B cell (primary cell): ENCODE data around the gene BICRAL. TPM values are rescaled to one million over a fixed set of nuclear protein-coding genes. Genes with fewer than 3 reads are reported as not detected.
A peak's percentile ranks its signal among the peaks of the same experiment; 100 is the strongest.

Experiments
- ATAC-seq: fragments of 200-7000 bp; cut with Tn5 transposase; one replicate; pipeline ENCODE4 v1.10.0; 2021; ENCODE audit warnings: low read depth, mild to moderate bottlenecking, moderate number of reproducible peaks, moderate library complexity
- CTCF ChIA-PET: fragments of 350-600 bp; sonication (Branson Sonifier 250); formaldehyde crosslinking; loops from one replicate; lab custom pipeline; 2021; ENCODE audit warnings: antibody characterized with exemption, inconsistent platforms; lab: Charles Lee
- POLR2A ChIA-PET: fragments of 350-600 bp; sonication (Branson Sonifier 250); formaldehyde crosslinking; loops from one replicate; lab custom pipeline; 2021; ENCODE audit warnings: antibody characterized with exemption; lab: Charles Lee
- DNase-seq: peaks from one replicate; pipeline ENCODE4 v3.0.0; 2013
- H2AFZ ChIP-seq: 2 replicates; pipeline ENCODE4 v1.6.1; 2012; ENCODE audit warnings: mild to moderate bottlenecking, low read depth, low read length; ENCODE audit not compliant: insufficient read depth, poor library complexity, severe bottlenecking
- H3K27ac ChIP-seq, 2 donors: 1 replicate in 1 of 2; 2 replicates in 1 of 2; pipeline ENCODE4 v1.5.1; 2012 to 2013; ENCODE audit warnings: low read length in 2 of 2, mild to moderate bottlenecking in 2 of 2, moderate library complexity in 1 of 2
- H3K27me3 ChIP-seq, 4 experiments: fragments of 200-600 bp in 1 of 4; sonication (generic) in 1 of 4; replicated peaks in 1 of 4; 1 replicate in 2 of 4; 2 replicates in 2 of 4; pipeline versions ENCODE4 v1.6.1 to v1.7.0; 2013 to 2016; ENCODE audit warnings: low read length in 3 of 4, mild to moderate bottlenecking in 2 of 4, mixed read lengths in 1 of 4, moderate library complexity in 1 of 4; ENCODE audit not compliant: insufficient read depth in 4 of 4, control insufficient read depth in 3 of 4; ENCODE audit errors: control extremely low read depth in 1 of 4
- H3K36me3 ChIP-seq, 2 experiments: replicated peaks in 1 of 2; 1 replicate in 1 of 2; 2 replicates in 1 of 2; pipeline versions ENCODE4 v1.6.1 to v1.7.1; 2013; ENCODE audit warnings: low read length in 1 of 2; ENCODE audit not compliant: insufficient read depth in 2 of 2, control insufficient read depth in 1 of 2; ENCODE audit errors: control extremely low read depth in 1 of 2, extremely low read depth in 1 of 2
- H3K4me1 ChIP-seq, 2 donors: fragments of 200-600 bp in 1 of 2; sonication (generic) in 1 of 2; 1 replicate in 1 of 2; 2 replicates in 1 of 2; pipeline versions ENCODE4 v1.5.1 to v1.6.1; 2013 to 2017; ENCODE audit warnings: low read length in 2 of 2; ENCODE audit not compliant: control insufficient read depth in 2 of 2, insufficient read depth in 2 of 2
- H3K4me2 ChIP-seq: replicated peaks from 2 replicates; pipeline ENCODE3; 2012; ENCODE audit warnings: mild to moderate bottlenecking, low read depth, low read length; ENCODE audit not compliant: poor library complexity, severe bottlenecking
- H3K4me3 ChIP-seq, 5 experiments: fragments of 200-600 bp in 1 of 5; sonication (generic) in 1 of 5; 1 replicate in 3 of 5; 2 replicates in 2 of 5; pipeline versions ENCODE4 v1.5.1 to v1.7.0; 2011 to 2016; ENCODE audit warnings: low read length in 4 of 5, mild to moderate bottlenecking in 4 of 5, low read depth in 2 of 5, control low read depth in 1 of 5, moderate library complexity in 1 of 5; ENCODE audit not compliant: insufficient read depth in 1 of 5; ENCODE audit errors: control extremely low read depth in 1 of 5, extremely low read depth in 1 of 5
- H3K79me2 ChIP-seq: fragments of 200-600 bp; sonication (generic); one replicate; pipeline ENCODE4 v1.6.0; 2016; ENCODE audit warnings: low read length; ENCODE audit not compliant: control insufficient read depth, insufficient read depth
- H3K9ac ChIP-seq: fragments of 200-600 bp; sonication (generic); 2 replicates; pipeline ENCODE4 v1.6.1; 2017; ENCODE audit warnings: mild to moderate bottlenecking, low read length, moderate library complexity
- H3K9me3 ChIP-seq, 3 donors: one replicate each; pipeline versions ENCODE4 v1.6.1 to v1.7.1; 2013; ENCODE audit warnings: low read length in 2 of 3; ENCODE audit not compliant: control insufficient read depth in 2 of 3, insufficient read depth in 1 of 3; ENCODE audit errors: control extremely low read depth in 1 of 3
- H4K20me1 ChIP-seq: 2 replicates; pipeline ENCODE4 v1.6.0; 2012; ENCODE audit warnings: mild to moderate bottlenecking, low read length; ENCODE audit not compliant: insufficient read depth, control insufficient read depth, poor library complexity, severe bottlenecking
- H3K27ac Mint-ChIP-seq: one replicate; pipeline ENCODE4 v1.8.0; 2021; ENCODE audit warnings: mixed read lengths
- H3K27me3 Mint-ChIP-seq: one replicate; pipeline ENCODE4 v1.8.0; 2021; ENCODE audit warnings: mixed read lengths
- H3K4me1 Mint-ChIP-seq: one replicate; pipeline ENCODE4 v1.8.0; 2021; ENCODE audit warnings: mixed read lengths
- H3K4me3 Mint-ChIP-seq: one replicate; pipeline ENCODE4 v1.8.0; 2021; ENCODE audit warnings: mixed read lengths
- H3K9me3 Mint-ChIP-seq: one replicate; pipeline ENCODE4 v1.8.0; 2022; ENCODE audit warnings: mixed read lengths; ENCODE audit not compliant: insufficient read depth
- EZH2 ChIP-seq: IDR thresholded peaks from 2 replicates; pipeline ENCODE4 v1.6.1; 2012; ENCODE audit warnings: borderline replicate concordance, low read depth, mild to moderate bottlenecking, moderate library complexity, low read length; ENCODE audit not compliant: insufficient read depth, poor library complexity, severe bottlenecking
- WGBS: methylation state at CpG from one replicate; pipeline ENCODE4 v1.1.5; 2013; ENCODE audit warnings: missing lambda C conversion rate; ENCODE audit not compliant: insufficient coverage; 5-methylcytosine and 5-hydroxymethylcytosine counted together
- intact Hi-C: fragments of 100-400 bp; cut with micrococcal nuclease; formaldehyde crosslinking; loops from one replicate; pipeline ENCODE4 v1.10.0; 2022
- polyA plus RNA-seq: library from polyadenylated mRNA; depleted of rRNA; stranded (reverse); fragments of >200 nt; gene quantifications from 2 replicates; pipeline ENCODE4 v1.2.3, GENCODE V29; 2012
- total RNA-seq, 2 donors: library from RNA; stranded (reverse); fragments of 120-200 nt in 1 of 2; gene quantifications; 1 replicate in 1 of 2; 2 replicates in 1 of 2; pipeline versions ENCODE4 v1.2.3 to v1.2.4, GENCODE V29; 2013 to 2022
- TF ChIP-seq, protein P1 (sequence below): fragments of 200-600 bp; IDR thresholded peaks from one replicate; pipeline ENCODE4 v1.8.0; 2022; ENCODE audit warnings: antibody characterized with exemption, mild to moderate bottlenecking

BICRAL gene
- total and polyA plus RNA-seq, 2 donors (not counting 1 experiment from before 2014, with no cell fraction given) = 17.5 to 34.1 TPM

DNA sequence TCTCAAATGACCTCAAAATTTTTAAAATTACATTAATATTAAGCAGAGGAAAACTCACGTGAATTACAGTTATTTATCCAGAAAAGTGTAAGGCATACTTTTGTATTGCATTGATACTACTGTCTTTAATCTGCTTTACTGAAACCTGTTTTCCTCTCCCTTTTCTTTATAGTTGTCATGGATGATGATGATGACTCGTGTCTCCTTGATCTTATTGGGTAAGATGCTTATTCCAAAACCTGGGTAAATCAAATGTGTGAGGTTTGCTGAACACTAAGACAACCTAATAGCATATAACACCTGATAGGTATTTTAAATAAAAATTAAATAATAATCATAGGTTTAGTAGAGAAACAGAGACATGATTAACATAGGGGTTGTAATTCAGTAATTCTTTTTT, 40.0 kb downstream of the BICRAL start:
- Mint-ChIP-seq H3K27me3 (no peaks in the 10 kb centered on the region), H3K9me3 (no peaks in the 10 kb centered on the region), H3K4me3 (no peak overlapping the region), H3K4me1 (peaks cover 26% of the 10 kb centered on the region), H3K27ac (peak overlapping the region; percentile 84)
- ATAC-seq = no peak
- no peaks in the 10 kb centered on the region for H4K20me1 ChIP-seq
- no peaks in the 10 kb centered on the region for H3K9me3 ChIP-seq
- peak overlapping the region in 1 of 2 donors; percentile 55 for H3K27ac ChIP-seq
- peaks cover 6 to 19% of the 10 kb centered on the region in 2 donors for H3K4me1 ChIP-seq
- no CpG with 5 or more reads among the region's 2 CpGs for whole genome bisulfite sequencing
- H3K27me3 ChIP-seq = no peaks in the 10 kb centered on the region
- H2AFZ ChIP-seq = no peak overlapping the region
- peaks cover 35% of the 10 kb centered on the region for H3K79me2 ChIP-seq
- intact Hi-C loops = loop anchor here (2.0 kb wide), 1 partner anchor 75 kb away; the partner anchor contains the start of gene TBCC
- no peak overlapping the region for H3K9ac ChIP-seq
- no peak overlapping the region for H3K4me2 ChIP-seq
- POLR2A ChIA-PET = no interaction called here
- CTCF ChIA-PET = no interaction called here
- TF ChIP-seq EZH2 = no peak
- TF ChIP-seq, protein P1, sequence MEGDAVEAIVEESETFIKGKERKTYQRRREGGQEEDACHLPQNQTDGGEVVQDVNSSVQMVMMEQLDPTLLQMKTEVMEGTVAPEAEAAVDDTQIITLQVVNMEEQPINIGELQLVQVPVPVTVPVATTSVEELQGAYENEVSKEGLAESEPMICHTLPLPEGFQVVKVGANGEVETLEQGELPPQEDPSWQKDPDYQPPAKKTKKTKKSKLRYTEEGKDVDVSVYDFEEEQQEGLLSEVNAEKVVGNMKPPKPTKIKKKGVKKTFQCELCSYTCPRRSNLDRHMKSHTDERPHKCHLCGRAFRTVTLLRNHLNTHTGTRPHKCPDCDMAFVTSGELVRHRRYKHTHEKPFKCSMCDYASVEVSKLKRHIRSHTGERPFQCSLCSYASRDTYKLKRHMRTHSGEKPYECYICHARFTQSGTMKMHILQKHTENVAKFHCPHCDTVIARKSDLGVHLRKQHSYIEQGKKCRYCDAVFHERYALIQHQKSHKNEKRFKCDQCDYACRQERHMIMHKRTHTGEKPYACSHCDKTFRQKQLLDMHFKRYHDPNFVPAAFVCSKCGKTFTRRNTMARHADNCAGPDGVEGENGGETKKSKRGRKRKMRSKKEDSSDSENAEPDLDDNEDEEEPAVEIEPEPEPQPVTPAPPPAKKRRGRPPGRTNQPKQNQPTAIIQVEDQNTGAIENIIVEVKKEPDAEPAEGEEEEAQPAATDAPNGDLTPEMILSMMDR = no peak
- peaks cover 3 to 26% of the 10 kb centered on the region in 2 experiments for H3K36me3 ChIP-seq
- DNase-seq = no peak
- H3K4me3 ChIP-seq = no peak overlapping the region

DNA sequence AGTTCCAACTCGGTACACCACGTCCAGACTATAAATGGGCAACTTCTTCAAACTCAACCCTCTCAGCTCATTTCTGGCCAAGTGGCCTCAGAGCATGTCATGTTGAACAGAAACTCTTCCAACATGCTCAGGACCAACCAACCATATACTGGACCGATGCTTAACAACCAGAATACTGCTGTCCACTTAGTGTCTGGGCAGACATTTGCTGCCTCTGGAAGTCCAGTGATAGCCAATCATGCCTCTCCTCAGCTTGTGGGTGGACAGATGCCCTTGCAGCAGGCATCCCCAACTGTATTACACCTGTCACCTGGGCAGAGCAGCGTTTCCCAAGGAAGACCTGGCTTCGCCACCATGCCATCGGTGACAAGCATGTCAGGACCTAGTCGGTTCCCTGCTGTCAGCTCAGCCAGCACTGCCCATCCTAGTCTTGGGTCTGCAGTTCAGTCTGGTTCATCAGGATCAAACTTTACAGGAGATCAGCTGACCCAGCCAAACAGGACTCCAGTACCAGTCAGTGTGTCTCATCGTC, 47.8 kb downstream of the BICRAL start:
- no peak for ATAC-seq
- POLR2A ChIA-PET = interaction anchor here (0.5 kb wide), 2 partner anchors 48 to 100 kb away, joined by 3 to 6 read pairs; partner anchors contain the start of gene BICRAL
- no peak overlapping the region for H3K9ac ChIP-seq

More for the DNA sequence above, 47.8 kb downstream of the BICRAL start:
- Mint-ChIP-seq H3K4me3 (no peak overlapping the region), H3K27ac (no peak overlapping the region), H3K9me3 (no peaks in the 10 kb centered on the region), H3K4me1 (peaks cover 2% of the 10 kb centered on the region), H3K27me3 (no peaks in the 10 kb centered on the region)
- TF ChIP-seq EZH2 = no peak
- Histone ChIP-seq H2AFZ (no peak overlapping the region), H3K4me2 (no peak overlapping the region), H3K36me3 (peaks cover 14 to 50% of the 10 kb centered on the region in 2 experiments), H3K4me1 (no peaks in the 10 kb centered on the region), H3K27me3 (no peaks in the 10 kb centered on the region), H4K20me1 (no peaks in the 10 kb centered on the region), H3K79me2 (peaks cover 34% of the 10 kb centered on the region), H3K9me3 (no peaks in the 10 kb centered on the region), H3K27ac (no peak overlapping the region), H3K4me3 (no peak overlapping the region)
- intact Hi-C loops = no loop called here
- DNase-seq = no peak
- CTCF ChIA-PET = no interaction called here
- 98% methylated on average over 7 of the region's 8 CpGs for WGBS
